HuH-7 (cell line): ENCODE measurements around the gene NIPAL4.

Experiments
- DNase-seq: peaks from one replicate; pipeline ENCODE4 v3.0.0; 2011; ENCODE audit warnings: low spot score

Gene NIPAL4

GRCh38 chr5:157486221-157486681 lies 26.2 kb downstream of the NIPAL4 start:
- DNase-seq, result no peak

DNA sequence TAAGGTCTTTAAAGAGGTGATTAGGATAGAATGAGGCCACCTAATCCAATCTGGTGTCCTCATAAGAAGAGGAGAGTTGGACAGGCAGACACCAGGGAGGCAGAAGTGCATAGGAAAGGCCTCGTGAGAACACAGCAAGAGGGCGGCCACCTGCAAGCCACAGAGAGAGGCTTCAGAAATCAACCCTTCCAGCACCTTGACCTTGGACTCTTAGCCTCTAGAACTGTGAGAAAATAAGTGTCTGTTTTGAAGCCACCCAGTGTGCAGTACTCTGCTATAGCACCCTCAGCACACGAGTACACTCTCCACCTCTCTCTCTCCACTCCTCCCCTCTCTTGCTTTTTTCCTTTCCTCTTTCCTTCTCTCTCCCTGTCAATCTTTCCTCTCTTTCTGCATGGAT lies 26.8 kb downstream of the NIPAL4 start:
- DNase-seq, result no peak

DNA sequence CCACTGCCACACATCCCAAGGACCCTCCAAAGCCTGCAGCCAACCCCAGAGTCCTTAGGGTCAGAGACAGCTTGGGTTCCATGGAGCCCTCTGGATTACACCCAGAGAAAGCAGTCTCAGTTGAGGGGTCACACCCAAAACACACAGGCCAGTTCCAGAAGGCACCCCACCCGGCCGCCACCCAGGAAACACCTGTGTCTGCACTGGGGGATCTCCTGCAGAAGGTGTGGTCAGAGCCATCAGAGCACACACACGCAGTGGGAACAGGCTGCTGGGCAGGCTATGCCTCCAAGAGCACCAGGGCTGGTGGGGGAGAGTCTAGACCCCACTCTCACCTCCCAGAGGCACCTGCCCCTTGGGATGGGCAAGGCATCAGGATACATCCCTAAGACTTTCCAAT lies 27.3 kb downstream of the NIPAL4 start:
- no peak for DNase-seq

- DNase-seq, result no peak
Observed at GRCh38 chr5:157491471-157491995, 31.5 kb downstream of the NIPAL4 start.

DNA sequence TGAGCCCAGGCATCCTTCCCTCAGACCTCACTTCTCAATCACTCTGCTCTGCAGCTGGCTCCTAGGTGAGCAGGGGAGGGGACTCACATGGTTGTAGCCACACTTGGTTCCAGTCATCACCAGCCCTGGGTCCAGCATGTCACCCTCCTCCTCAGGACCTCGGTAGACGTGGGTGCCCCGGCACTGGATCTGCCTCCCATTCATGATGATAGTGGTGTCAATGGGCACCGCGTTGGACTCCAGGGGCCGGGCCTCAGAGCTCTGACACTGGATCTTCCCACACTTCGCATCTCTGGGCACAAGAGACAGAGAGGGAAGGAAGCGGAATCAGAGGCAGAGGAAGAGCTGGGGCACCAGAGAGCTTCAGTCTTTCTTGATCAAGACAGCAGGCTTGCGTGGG lies 32.9 kb downstream of the NIPAL4 start:
- no peak for DNase-seq

DNA sequence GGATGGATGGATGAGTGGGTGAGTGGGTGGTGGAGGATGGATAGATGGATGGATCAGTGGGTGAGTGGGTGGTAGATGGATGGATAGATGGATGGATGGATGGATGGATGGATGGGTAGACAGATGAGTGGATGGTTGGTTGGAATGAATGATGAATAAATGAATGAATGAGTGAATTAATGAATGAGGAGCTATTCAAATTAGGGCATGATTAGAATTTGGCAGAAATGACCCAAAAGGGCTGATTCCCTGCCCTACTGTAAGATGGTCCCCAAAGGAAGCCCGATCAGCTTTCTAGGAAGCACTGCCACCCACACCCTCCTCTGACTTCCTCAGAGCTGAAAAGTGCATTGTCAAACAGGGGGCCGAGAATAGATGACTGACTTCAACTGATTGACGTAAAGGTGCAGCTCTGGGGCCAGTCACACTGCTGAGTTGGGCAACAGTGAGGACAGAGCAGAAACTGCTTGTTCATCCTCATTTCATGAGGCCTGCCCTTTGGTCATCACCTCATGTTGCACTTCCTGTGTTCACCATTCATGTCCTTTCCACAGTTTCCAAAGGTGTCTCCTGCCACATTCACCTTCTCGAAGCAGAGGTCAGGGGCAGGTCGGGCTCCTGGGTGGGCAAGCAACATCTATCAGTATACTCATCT lies 34.3 kb downstream of the NIPAL4 start:
- DNase-seq, result no peak

DNA sequence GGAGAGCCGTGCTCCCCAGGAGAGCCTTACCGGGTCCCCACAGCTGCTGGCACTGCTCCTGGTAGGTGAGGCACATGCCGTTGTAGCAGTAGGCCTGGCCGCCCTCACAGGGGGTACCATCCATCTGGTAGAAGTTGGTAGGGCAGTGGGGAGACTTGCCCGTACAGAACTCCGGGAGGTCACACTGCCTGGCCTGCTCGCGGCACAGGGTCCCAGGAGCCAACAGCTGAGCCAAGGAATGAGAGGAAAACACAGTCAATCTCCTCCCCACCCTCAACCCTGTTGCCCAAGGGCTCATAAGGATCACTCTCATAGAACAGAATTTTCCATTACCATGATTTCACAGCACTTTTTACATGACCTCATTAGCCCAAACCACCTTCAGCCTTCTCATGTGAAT lies 36.9 kb downstream of the NIPAL4 start:
- no peak for DNase-seq

DNA sequence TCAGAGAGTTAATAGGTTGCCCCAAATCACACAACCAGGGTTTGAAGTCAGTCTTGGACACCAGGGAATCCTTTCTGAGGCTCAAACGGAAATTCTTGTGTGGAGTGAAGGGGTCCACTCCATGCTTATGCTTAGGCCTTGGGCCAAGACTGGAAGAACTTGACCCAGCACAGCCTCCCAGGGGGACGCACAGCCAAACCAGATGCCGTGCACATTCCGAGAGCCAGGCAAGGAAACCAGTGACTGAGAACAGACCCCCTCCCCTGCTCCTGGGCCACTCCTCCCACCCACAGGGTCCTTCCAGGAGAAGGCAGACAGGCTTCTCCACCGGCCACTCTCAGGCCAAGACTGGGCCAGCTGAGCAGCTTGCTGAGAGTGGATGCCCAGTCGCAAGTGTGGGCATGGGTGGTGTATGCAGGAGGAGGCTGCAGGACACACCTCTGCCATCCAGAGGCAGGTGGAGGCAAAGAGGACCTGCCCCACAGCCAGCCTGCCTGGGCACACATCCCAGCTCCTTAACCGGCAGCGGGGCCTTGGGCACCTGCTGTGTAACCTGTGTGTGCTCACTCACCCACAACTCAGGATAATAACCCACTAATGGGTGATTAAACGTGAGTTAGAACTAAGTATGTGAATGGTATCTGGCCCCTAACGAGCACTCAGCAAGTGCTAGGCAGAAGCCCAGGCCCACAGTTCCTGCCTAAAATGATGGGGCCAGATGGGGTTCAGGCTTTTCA lies 38.0 kb downstream of the NIPAL4 start:
- no peak for DNase-seq

DNA sequence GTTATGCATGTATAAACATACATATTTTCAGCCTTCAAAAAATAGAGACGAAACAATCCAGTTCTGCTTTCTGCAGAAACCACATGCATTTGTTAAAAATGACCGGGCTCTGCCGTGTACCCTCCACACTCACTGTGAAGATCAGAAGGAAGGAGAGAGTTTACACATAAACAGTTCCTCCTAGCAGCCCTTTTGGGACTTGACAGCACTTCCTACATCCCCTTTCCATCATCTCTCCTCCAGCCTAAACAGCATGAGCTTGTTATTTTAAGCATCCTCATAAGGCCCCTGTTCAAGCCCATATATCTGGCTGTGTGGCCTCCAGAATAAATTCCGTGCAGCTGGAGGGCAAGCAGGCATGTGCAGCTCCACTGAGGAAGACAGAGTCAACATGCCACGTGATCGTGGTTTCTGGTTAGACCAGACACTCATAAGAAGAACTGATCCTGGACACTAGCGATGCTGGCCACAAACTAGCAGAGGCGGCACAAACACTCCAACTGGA lies 42.2 kb downstream of the NIPAL4 start:
- DNase-seq, result no peak

GRCh38 chr5:157504053-157504452 lies 44.0 kb downstream of the NIPAL4 start:
- DNase-seq, result no peak

DNA sequence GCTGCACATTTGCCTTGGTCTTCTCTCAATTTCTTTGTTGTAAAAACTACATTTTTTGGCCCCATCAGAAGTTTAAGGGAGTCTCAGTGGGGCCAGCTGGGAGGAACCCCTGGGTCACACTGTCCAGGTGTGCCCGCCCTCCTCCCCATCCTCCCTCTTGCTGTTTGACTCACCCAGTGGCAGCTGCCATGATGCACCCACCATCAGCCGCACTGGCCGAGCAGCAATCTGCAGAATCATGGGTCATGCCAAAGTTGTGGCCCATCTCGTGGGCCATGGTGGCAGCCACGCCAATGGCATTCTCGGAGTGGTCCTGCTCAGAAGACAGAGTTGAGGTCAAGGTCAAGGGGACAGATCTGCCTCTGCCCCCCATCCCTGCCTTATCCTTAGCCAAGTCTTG lies 45.5 kb downstream of the NIPAL4 start:
- no peak for DNase-seq

DNA sequence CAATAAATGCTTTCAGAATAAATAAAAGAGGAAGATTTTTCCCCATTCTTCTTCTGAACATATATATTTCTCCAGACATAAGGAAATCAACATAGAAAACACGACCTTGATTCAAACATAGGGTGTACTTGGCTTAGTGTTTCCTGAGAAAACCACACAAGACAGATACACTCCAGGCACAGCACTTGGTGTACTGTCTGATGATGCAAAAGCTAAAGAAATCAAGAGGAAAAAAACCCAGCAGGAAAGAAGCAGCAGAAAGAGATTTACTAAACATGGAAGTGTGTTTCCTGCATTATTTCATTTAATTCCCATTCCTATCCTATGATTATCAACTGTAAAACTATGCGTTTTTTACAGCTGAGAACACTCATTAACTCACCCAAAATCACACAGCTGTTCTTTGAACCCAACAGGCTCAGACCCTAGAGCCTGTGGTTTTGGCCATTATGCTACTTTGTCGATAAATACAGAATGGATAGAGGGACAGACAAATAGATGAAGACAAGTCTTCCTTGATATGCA lies 46.1 kb downstream of the NIPAL4 start:
- DNase-seq, result no peak

- DNase-seq, result no peak
Observed at GRCh38 chr5:157506981-157507780, 47.2 kb downstream of the NIPAL4 start.

- DNase-seq, result no peak
Observed at GRCh38 chr5:157509093-157509492, 49.1 kb downstream of the NIPAL4 start.

DNA sequence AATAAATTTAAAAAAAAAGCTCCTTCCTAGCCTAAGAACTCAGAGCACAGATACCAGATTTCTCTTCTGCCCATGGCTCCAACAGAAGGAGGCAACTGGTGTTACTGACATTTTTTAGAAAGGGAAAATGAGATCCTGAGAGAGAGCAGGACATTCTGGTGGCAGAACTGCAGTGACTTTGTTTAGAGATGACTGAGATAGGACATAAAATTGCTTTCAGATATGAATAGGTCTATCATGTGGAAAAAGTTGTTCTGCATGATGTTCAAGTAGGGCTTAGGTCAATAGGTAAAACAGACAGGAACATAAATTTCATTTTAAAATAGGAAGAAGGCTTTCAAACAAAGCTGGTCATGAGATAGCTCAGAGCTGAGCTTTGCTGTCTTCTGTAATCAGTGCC lies 49.6 kb downstream of the NIPAL4 start:
- no peak for DNase-seq

DNA sequence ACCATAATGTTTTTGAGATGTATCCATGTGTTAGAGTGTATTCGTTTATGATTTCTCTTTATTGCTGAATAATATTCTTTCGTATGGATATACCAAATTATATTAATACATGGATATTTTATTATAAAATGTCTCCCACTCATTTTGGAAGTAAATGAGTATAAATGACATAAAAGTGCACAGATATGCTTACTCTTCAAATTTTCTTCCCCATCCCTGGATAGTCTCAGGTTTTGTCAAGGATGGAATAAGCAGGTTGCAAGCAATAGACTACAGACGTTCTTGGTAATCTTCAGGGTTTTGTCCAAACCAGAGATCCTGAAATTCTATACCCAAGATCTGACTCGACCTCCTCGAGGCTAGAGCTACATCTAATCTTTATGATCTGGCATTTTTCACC lies 50.7 kb downstream of the NIPAL4 start:
- DNase-seq, result no peak

GRCh38 chr5:157511651-157512644 lies 51.9 kb downstream of the NIPAL4 start:
- DNase-seq, result no peak

- DNase-seq, result no peak
Observed at GRCh38 chr5:157513182-157513581, 53.2 kb downstream of the NIPAL4 start.

GRCh38 chr5:157514974-157515373 lies 55.0 kb downstream of the NIPAL4 start:
- no peak for DNase-seq

DNA sequence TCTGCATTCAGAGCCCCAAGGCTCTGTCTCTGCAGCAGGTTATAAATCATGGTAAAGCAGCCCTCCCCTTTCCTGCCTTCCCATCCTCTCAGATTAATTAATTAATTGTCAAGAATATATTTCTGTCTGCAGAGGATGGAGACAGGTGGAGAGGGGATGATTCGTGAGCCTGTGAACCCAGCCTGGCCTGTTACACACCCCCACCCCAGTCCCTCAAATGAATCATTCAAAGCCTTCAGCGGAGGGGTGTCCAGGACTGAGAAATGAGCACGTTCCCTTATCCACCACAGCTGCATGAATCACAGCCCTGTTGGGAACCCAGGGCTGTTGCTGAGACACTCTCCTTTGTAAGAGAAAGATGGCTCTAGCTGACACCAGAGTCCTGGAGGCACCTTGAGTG lies 56.0 kb downstream of the NIPAL4 start:
- DNase-seq, result no peak
